Activated CD8-positive, alpha-beta memory T cell treated with anti-CD3 and anti-CD28 coated beads for 36 hours (primary cell): Measurements from ENCODE around the gene RTCA. TPM values are rescaled to one million over a fixed set of nuclear protein-coding genes. Genes with fewer than 3 reads are reported as not detected.
"Not testable (repeated sequence)": the region's sequence is repeated elsewhere in the genome, so short reads cannot be mapped to it uniquely, and the experiment has no call there.

Experiments used
- CTCF ChIA-PET: fragments of 350-600 bp; sonication (Branson Sonifier 250); formaldehyde crosslinking; loops from one replicate; lab custom pipeline; 2021; ENCODE audit warnings: antibody characterized with exemption; lab: Charles Lee
- POLR2A ChIA-PET: fragments of 350-600 bp; sonication (Branson Sonifier 250); formaldehyde crosslinking; loops from one replicate; lab custom pipeline; 2021; ENCODE audit warnings: antibody characterized with exemption; lab: Charles Lee
- total RNA-seq, 2 experiments: library from RNA; stranded (reverse); gene quantifications; one replicate each; pipeline ENCODE4 v1.2.3, GENCODE V29; 2021

Gene RTCA
- total RNA-seq = 10 to 100 TPM; 62.5 to 63.5 TPM

GRCh38 chr1:100265931-100266740 is at the start of gene RTCA:
Gene RTCA, plus strand, starts transcription at chr1:100266216. Its CDS starts 160 bp downstream, at chr1:100266376.
- ChIA-PET POLR2A (interaction anchor here (0.6 to 2.3 kb wide), 5 partner anchors 16 to 452 kb away, joined by 3 to 13 read pairs (median 6); partner anchors contain the start of genes CDC14A and DBT), CTCF (interaction anchor here (0.6 to 1.8 kb wide), 5 partner anchors 18 to 187 kb away, joined by 3 to 6 read pairs (median 4); partner anchors contain the start of gene CDC14A)

- ChIA-PET CTCF (interaction anchor here (0.7 kb wide), 1 partner anchor 74 kb away, joined by 3 read pairs; no protein-coding TSS in a partner anchor), POLR2A (no interaction called here)
These were observed 48.2 kb upstream of the RTCA start for GRCh38 chr1:100217834-100218233.

- ChIA-PET CTCF (interaction anchor here (1.0 kb wide), 1 partner anchor 10 kb away, joined by 3 read pairs; no protein-coding TSS in a partner anchor), POLR2A (no interaction called here)
These were observed 46.6 kb upstream of the RTCA start for GRCh38 chr1:100219457-100219856.

GRCh38 chr1:100219883-100220282 is 46.1 kb upstream of the RTCA start:
- ChIA-PET CTCF (interaction anchor here (1.0 kb wide), 1 partner anchor 9 kb away, joined by 3 read pairs; no protein-coding TSS in a partner anchor), POLR2A (no interaction called here)

GRCh38 chr1:100222428-100222827 is 43.6 kb upstream of the RTCA start:
- CTCF ChIA-PET = no interaction called here

GRCh38 chr1:100229681-100230443 is 36.2 kb upstream of the RTCA start:
- CTCF ChIA-PET = interaction anchor here (0.7 to 1.1 kb wide), 2 partner anchors 10 to 28 kb away, joined by 3 read pairs; no protein-coding TSS in a partner anchor
- POLR2A ChIA-PET = no interaction called here

More at GRCh38 chr1:100222428-100222827, 43.6 kb upstream of the RTCA start:
- POLR2A ChIA-PET = interaction anchor here (0.6 kb wide), 1 partner anchor 459 kb away, joined by 6 read pairs; no protein-coding TSS in a partner anchor

- ChIA-PET POLR2A (no interaction called here), CTCF (interaction anchor here (0.7 kb wide), 2 partner anchors 35 to 1128 kb away, joined by 3 to 4 read pairs; partner anchors contain the start of gene RTCA)
These were observed 35.3 kb upstream of the RTCA start for GRCh38 chr1:100230765-100231164.

GRCh38 chr1:100231721-100232120 is 34.3 kb upstream of the RTCA start:
- ChIA-PET POLR2A (no interaction called here), CTCF (no interaction called here)

GRCh38 chr1:100232156-100232555 is 33.9 kb upstream of the RTCA start:
- POLR2A ChIA-PET = no interaction called here
- CTCF ChIA-PET = no interaction called here

GRCh38 chr1:100233566-100233965 is 32.5 kb upstream of the RTCA start:
- CTCF ChIA-PET, POLR2A ChIA-PET: not testable (repeated sequence)

- POLR2A ChIA-PET = no interaction called here
- CTCF ChIA-PET = interaction anchor here (0.7 kb wide), 1 partner anchor 283 kb away, joined by 3 read pairs; no protein-coding TSS in a partner anchor
These were observed 31.6 kb upstream of the RTCA start for GRCh38 chr1:100234432-100234831.

GRCh38 chr1:100237091-100237490 is 28.9 kb upstream of the RTCA start:
- ChIA-PET POLR2A (no interaction called here), CTCF (no interaction called here)

- ChIA-PET CTCF (no interaction called here), POLR2A (no interaction called here)
These were observed 26.1 kb upstream of the RTCA start for GRCh38 chr1:100239961-100240360.

- ChIA-PET POLR2A (no interaction called here), CTCF (no interaction called here)
These were observed 25.4 kb upstream of the RTCA start for GRCh38 chr1:100240631-100241030.

- POLR2A ChIA-PET = no interaction called here
- CTCF ChIA-PET = interaction anchor here (1.3 kb wide), 1 partner anchor 217 kb away, joined by 4 read pairs; no protein-coding TSS in a partner anchor
These were observed 19.3 kb upstream of the RTCA start for GRCh38 chr1:100246738-100247137.

GRCh38 chr1:100249155-100249536 is 16.9 kb upstream of the RTCA start:
- CTCF ChIA-PET = interaction anchor here (0.7 kb wide), 1 partner anchor 11 kb away, joined by 3 read pairs; no protein-coding TSS in a partner anchor
- POLR2A ChIA-PET = interaction anchor here (1.0 to 1.2 kb wide), 4 partner anchors 17 to 279 kb away, joined by 4 to 8 read pairs (median 5); partner anchors contain the start of genes RTCA and SLC35A3

GRCh38 chr1:100249537-100250257 is 16.3 kb upstream of the RTCA start, which contains the start of gene DBT:
Gene DBT, minus strand, starts transcription at chr1:100249834. Its CDS starts 14 bp downstream, at chr1:100249820.
- ChIA-PET CTCF (interaction anchor here (0.7 kb wide), 1 partner anchor 11 kb away, joined by 3 read pairs; no protein-coding TSS in a partner anchor), POLR2A (interaction anchor here (0.7 to 1.2 kb wide), 5 partner anchors 17 to 280 kb away, joined by 3 to 8 read pairs (median 4); partner anchors contain the start of genes CDC14A, RTCA and SLC35A3)

- ChIA-PET CTCF (no interaction called here), POLR2A (interaction anchor here (0.7 to 1.2 kb wide), 5 partner anchors 16 to 280 kb away, joined by 3 to 8 read pairs (median 4); partner anchors contain the start of genes CDC14A, RTCA and SLC35A3)
These were observed 15.8 kb upstream of the RTCA start for GRCh38 chr1:100250264-100250663.
